Liver (tissue), 10 donors: ENCODE data around the gene KDM2B. TPM values are rescaled to one million over a fixed set of nuclear protein-coding genes. Genes with fewer than 3 reads are reported as not detected.

Source experiments
- DNase-seq: peaks from one replicate; pipeline ENCODE4 v3.0.0-alpha.2; 2017; ENCODE audit warnings: low spot score
- H3K27ac ChIP-seq, 2 donors: one replicate each; pipeline ENCODE4 v1.7.0; 2013; ENCODE audit warnings: inconsistent platforms in 2 of 2, low read length in 2 of 2, control low read depth in 1 of 2, low read depth in 1 of 2, mild to moderate bottlenecking in 1 of 2
- H3K27me3 ChIP-seq, 4 donors: one replicate each; pipeline versions ENCODE4 v1.6.1 to v1.7.0; 2013; ENCODE audit warnings: low read length in 3 of 4, inconsistent platforms in 1 of 4, mild to moderate bottlenecking in 1 of 4, moderate library complexity in 1 of 4; ENCODE audit not compliant: control insufficient read depth in 4 of 4, insufficient read depth in 4 of 4
- H3K36me3 ChIP-seq, 4 donors: one replicate each; pipeline versions ENCODE4 v1.6.1 to v1.7.0; 2013; ENCODE audit warnings: low read length in 3 of 4, mild to moderate bottlenecking in 3 of 4, low read depth in 1 of 4, moderate library complexity in 1 of 4; ENCODE audit not compliant: control insufficient read depth in 4 of 4, insufficient read depth in 3 of 4
- H3K4me1 ChIP-seq, 4 donors: one replicate each; pipeline versions ENCODE4 v1.6.1 to v1.7.0; 2013; ENCODE audit warnings: low read length in 3 of 4, mild to moderate bottlenecking in 3 of 4, moderate library complexity in 1 of 4; ENCODE audit not compliant: control insufficient read depth in 4 of 4, insufficient read depth in 4 of 4
- H3K4me3 ChIP-seq, 3 donors: one replicate each; pipeline versions ENCODE4 v1.6.1 to v1.7.0; 2013; ENCODE audit warnings: low read length in 3 of 3, control low read depth in 1 of 3, low read depth in 1 of 3, mild to moderate bottlenecking in 1 of 3
- H3K9ac ChIP-seq, 2 donors: one replicate each; pipeline ENCODE4 v1.7.0; 2013; ENCODE audit warnings: low read length in 2 of 2, mild to moderate bottlenecking in 2 of 2, moderate library complexity in 2 of 2, control low read depth in 1 of 2, low read depth in 1 of 2
- H3K9me3 ChIP-seq, 4 donors: one replicate each; pipeline versions ENCODE4 v1.6.1 to v1.7.0; 2013; ENCODE audit warnings: low read length in 3 of 4; ENCODE audit not compliant: control insufficient read depth in 4 of 4
- CTCF ChIP-seq: fragments of 150-350 bp; IDR thresholded peaks from 2 replicates; pipeline ENCODE4 v1.5.1; 2017; ENCODE audit warnings: improper control_type of control experiment, low read depth, low read length; ENCODE audit not compliant: missing input control
- NR2F2 ChIP-seq: IDR thresholded peaks from 2 replicates; pipeline ENCODE4 v1.6.1; 2016; ENCODE audit warnings: antibody characterized with exemption
- RXRA ChIP-seq, 2 donors: IDR thresholded peaks; 2 replicates each; pipeline ENCODE4 v1.6.1; 2017 to 2018; ENCODE audit warnings: antibody characterized with exemption in 2 of 2, mild to moderate bottlenecking in 1 of 2
- TAF1 ChIP-seq: conservative IDR thresholded peaks from 2 replicates; pipeline ENCODE4 v1.6.1; 2016; ENCODE audit warnings: antibody characterized with exemption, mild to moderate bottlenecking
- ZBTB33 ChIP-seq: IDR thresholded peaks from 2 replicates; pipeline ENCODE4 v1.6.1; 2016; ENCODE audit warnings: antibody characterized with exemption
- WGBS: extraction: QIAGEN DNeasy Blood & Tissue Kit; methylation state at CpG from one replicate; pipeline ENCODE4 v1.1.7; 2013; 5-methylcytosine and 5-hydroxymethylcytosine counted together
- polyA plus RNA-seq, 2 donors: library from polyadenylated mRNA; stranded (reverse) in 1 of 2; unstranded in 1 of 2; fragments of 200-250 nt in 1 of 2; fragments of >200 nt in 1 of 2; fragmentation: Nextera tagmentation in 1 of 2; extraction: Ambion mirVana in 1 of 2; gene quantifications; one replicate each; pipeline versions ENCODE4 v1.2.1 to v1.2.3, GENCODE V29; 2013 to 2015
- small RNA-seq: library from RNA; depleted of rRNA; stranded (forward); fragments of <200 nt; gene quantifications from one replicate; pipeline ENCODE3, GENCODE V24; 2014
- total RNA-seq, 2 donors: library from RNA; depleted of rRNA; stranded (reverse); fragments of >200 nt; gene quantifications; one replicate each; pipeline ENCODE4 v1.2.3, GENCODE V29; 2014
- TF ChIP-seq, protein P1 (sequence below): IDR thresholded peaks from 2 replicates; pipeline ENCODE4 v1.6.1; 2016; ENCODE audit warnings: antibody characterized with exemption
- TF ChIP-seq, protein P2 (sequence below): IDR thresholded peaks from 2 replicates; pipeline ENCODE4 v1.6.1; 2016; ENCODE audit warnings: antibody characterized with exemption
- donor health status: healthy.
- donor health status: healthy.
- donor health status: healthy.
- donor health status: healthy.
- donor health status: healthy.

Gene KDM2B
- total and polyA plus RNA-seq, 4 donors = 7.0 to 34.2 (median 10.6) TPM

DNA sequence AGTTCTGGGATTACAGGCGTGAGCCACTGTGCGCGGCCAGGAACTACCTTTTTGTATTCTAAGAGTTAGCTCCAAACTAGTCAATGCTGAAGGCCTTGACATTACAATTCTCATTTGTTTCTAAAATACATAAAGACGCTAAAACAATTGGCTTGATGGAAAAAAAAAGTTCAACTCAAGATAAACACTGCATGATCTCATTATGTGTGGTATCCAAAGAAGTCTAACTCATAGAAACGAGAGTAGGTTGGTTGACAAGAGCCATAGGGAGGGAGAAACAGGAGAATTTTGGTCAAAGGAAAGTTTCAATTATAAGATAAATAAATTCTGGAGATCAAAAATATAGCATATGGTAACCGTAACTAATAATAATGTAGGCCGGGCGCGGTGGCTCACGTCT is 200.9 kb downstream of the KDM2B start:
- Histone ChIP-seq H3K27ac (no peak overlapping the region), H3K4me3 (no peak overlapping the region), H3K4me1 (peaks cover 0 to 7% (median 1%) of the 10 kb centered on the region in 4 donors), H3K9me3 (no peaks in the 10 kb centered on the region), H3K27me3 (no peaks in the 10 kb centered on the region), H3K9ac (no peak overlapping the region), H3K36me3 (no peaks in the 10 kb centered on the region)
- WGBS = 92% methylated on average over 10 of the region's 10 CpGs
- DNase-seq = no peak
- TF ChIP-seq ZBTB33 = no peak
- no peak for TF ChIP-seq TAF1
- TF ChIP-seq, protein P1, sequence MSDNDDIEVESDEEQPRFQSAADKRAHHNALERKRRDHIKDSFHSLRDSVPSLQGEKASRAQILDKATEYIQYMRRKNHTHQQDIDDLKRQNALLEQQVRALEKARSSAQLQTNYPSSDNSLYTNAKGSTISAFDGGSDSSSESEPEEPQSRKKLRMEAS = no peak
- TF ChIP-seq, protein P2, sequence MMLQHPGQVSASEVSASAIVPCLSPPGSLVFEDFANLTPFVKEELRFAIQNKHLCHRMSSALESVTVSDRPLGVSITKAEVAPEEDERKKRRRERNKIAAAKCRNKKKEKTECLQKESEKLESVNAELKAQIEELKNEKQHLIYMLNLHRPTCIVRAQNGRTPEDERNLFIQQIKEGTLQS = no peak
- TF ChIP-seq CTCF = no peak
- no peak for TF ChIP-seq NR2F2
- no peak for TF ChIP-seq RXRA (IDR thresholded peaks at IDR 0.05)

Small RNA genes within 50 kb of the gene (small RNA-seq; reads per million reads assigned to genes)
- not detected for gene RNU6-1004P

Other genes with a start within 250 kb of the KDM2B start
- 100 to 1,000 TPM in 1 of 2 donors, 10 to 100 TPM in 1; 78.2 to 111 TPM for gene ANAPC5, start 228.6 kb downstream of the KDM2B start, total RNA-seq
- gene ANAPC5, start 228.6 kb downstream of the KDM2B start, polyA plus RNA-seq = 10 to 100 TPM; 44.1 to 46.1 TPM
- 10 to 100 TPM; 22.3 to 27.7 TPM for gene RNF34, start 180.9 kb downstream of the KDM2B start, total RNA-seq
- gene RNF34, start 180.9 kb downstream of the KDM2B start, polyA plus RNA-seq = 10 to 100 TPM in 1 of 2 donors, 1 to 10 TPM in 1; 9.5 to 13.5 TPM
- 1 to 10 TPM; 5.3 to 8.7 TPM for gene ORAI1, start 45.5 kb upstream of the KDM2B start, total RNA-seq
- 10 to 100 TPM in 1 of 2 donors, 1 to 10 TPM in 1; 9.8 to 10.9 TPM for gene ORAI1, start 45.5 kb upstream of the KDM2B start, polyA plus RNA-seq
- gene MORN3, start 88.6 kb upstream of the KDM2B start, total RNA-seq = under 1 TPM; 0.05 to 0.08 TPM
- under 1 TPM; 0.06 to 0.13 TPM for gene MORN3, start 88.6 kb upstream of the KDM2B start, polyA plus RNA-seq
- gene TMEM120B, start 131.7 kb upstream of the KDM2B start, total RNA-seq = 1 to 10 TPM; 5.0 to 9.2 TPM
- gene TMEM120B, start 131.7 kb upstream of the KDM2B start, polyA plus RNA-seq = 1 to 10 TPM; 1.6 to 1.7 TPM
- gene RHOF, start 212.7 kb upstream of the KDM2B start, total RNA-seq = 1 to 10 TPM; 5.9 to 7.0 TPM
- 1 to 10 TPM in 1 of 2 donors, under 1 TPM in 1; 0.97 to 1.1 TPM for gene RHOF, start 212.7 kb upstream of the KDM2B start, polyA plus RNA-seq
- 1 to 10 TPM; 4.3 to 7.9 TPM for gene SETD1B, start 223.0 kb upstream of the KDM2B start, total RNA-seq
- gene SETD1B, start 223.0 kb upstream of the KDM2B start, polyA plus RNA-seq = 1 to 10 TPM; 1.8 to 5.8 TPM